GM12874 (cell line): Measurements from ENCODE around the gene ASB10.

Experiments
- TF ChIP-seq, protein P1 (sequence below): IDR thresholded peaks from 2 replicates; pipeline ENCODE4 v1.5.1; 2011; ENCODE audit warnings: low read depth, mild to moderate bottlenecking, control low read depth, low read length, moderate library complexity; ENCODE audit not compliant: insufficient read depth

Gene ASB10

DNA sequence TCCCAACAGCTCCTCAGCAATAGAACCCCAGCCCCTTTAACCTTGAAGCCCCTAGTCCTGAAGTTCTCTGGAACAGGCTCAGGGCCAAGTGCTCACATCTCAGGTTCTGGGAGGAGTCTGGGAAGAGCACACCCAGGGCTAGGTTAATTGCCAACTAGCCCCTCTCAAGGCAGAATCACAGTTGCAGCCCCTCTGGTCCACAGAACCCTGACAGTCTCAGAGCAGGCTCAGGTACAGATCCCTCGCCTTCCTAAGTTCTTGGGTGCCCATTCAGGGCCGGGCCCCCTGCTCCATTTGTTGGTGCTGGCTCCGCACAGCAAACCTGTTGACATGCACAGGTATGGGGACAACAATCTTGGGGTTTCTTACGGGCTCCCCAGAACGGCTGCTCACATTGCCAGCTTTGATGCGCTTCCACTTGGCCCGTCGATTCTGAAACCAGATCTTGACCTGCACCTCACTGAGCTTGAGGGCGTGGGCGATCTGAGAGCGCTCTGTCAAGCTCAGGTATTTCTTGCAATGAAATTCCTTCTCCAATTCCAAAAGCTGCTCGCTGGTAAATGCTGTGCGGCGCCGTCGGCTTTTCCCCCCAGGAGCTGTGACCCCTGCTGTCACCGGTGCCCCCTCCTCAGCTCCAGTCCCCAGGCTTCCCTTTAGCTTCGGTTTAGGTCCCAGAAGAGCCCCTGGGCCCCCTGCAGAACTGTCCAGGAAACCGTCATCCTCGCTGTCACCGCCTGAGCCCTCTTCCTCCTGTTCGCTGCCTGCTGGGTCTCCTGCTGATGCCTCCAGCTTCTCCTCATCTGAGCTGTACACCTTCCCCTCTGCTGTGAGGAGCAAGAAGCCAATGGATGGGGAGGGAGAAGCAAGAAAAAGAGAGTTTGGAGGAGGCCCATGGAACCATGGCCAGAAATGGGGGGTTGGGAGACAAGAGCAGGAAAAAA is 38.5 kb downstream of the ASB10 start:
- TF ChIP-seq, protein P1, sequence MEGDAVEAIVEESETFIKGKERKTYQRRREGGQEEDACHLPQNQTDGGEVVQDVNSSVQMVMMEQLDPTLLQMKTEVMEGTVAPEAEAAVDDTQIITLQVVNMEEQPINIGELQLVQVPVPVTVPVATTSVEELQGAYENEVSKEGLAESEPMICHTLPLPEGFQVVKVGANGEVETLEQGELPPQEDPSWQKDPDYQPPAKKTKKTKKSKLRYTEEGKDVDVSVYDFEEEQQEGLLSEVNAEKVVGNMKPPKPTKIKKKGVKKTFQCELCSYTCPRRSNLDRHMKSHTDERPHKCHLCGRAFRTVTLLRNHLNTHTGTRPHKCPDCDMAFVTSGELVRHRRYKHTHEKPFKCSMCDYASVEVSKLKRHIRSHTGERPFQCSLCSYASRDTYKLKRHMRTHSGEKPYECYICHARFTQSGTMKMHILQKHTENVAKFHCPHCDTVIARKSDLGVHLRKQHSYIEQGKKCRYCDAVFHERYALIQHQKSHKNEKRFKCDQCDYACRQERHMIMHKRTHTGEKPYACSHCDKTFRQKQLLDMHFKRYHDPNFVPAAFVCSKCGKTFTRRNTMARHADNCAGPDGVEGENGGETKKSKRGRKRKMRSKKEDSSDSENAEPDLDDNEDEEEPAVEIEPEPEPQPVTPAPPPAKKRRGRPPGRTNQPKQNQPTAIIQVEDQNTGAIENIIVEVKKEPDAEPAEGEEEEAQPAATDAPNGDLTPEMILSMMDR: no peak

DNA sequence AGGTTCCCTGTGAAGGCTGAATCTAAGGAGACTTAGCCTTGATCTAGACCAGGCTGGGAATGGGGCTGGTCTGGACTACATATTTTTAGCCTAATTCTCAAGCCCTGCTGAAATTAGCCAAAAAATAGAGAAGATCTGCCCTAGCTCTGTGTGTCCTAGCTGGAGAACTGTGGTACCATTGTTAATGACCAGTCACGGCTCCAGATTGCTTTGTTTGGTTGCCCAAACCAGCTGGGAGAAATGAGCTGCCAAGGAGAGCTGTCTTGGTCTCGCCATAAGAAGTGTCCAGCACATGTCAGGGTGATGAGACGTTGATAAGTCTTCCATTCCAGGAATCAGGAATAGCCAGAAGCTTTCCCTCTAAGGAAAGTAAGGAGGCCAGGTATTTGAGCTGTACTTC is 40.3 kb downstream of the ASB10 start:
- TF ChIP-seq, protein P1: no peak

DNA sequence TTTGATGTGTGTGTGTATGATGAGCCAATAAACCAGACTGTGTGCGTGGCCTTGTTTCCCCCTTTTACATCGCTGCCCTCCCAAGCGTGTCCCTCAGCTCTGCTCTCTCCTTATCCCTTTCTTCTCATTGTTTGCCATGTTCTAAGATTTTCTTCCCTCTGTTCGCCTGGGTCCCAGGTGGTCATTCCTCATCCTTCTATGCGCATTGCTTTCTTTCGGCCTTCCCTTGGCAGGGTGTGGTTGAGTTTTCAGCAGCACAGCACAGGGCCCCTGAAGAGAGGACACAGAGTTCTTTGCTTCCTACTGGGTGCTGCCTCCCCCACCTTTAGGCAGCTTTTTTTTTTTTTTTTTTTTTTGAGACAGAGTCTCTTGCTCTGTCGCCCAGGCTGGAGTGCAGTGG is 42.7 kb downstream of the ASB10 start:
- TF ChIP-seq, protein P1: no peak

DNA sequence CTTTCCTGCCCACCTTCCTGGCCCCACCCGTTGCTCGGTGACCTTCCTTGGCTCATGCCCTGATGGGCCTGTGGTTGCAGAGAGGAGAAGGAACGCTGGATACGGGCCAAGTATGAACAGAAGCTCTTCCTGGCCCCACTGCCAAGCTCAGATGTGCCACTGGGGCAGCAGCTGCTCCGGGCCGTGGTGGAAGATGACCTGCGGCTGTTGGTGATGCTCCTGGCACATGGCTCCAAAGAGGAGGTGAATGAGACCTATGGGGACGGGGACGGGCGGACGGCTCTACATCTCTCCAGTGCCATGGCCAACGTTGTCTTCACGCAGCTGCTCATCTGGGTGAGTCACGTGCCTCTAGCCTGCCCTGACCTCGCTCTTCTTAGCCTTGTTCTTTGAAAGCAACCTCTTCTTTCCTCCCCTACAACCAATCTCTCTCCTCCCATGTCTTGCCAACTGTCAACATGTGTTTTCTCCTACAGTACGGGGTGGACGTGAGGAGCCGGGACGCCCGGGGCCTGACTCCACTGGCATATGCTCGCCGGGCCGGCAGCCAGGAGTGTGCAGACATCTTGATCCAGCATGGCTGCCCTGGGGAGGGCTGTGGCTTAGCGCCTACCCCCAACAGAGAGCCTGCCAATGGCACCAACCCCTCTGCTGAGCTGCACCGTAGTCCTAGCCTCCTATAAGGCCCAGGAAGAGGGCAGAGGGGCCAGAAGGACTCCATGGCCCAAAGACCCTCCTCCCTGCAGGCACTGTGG is 43.6 kb downstream of the ASB10 start:
- TF ChIP-seq, protein P1: no peak

DNA sequence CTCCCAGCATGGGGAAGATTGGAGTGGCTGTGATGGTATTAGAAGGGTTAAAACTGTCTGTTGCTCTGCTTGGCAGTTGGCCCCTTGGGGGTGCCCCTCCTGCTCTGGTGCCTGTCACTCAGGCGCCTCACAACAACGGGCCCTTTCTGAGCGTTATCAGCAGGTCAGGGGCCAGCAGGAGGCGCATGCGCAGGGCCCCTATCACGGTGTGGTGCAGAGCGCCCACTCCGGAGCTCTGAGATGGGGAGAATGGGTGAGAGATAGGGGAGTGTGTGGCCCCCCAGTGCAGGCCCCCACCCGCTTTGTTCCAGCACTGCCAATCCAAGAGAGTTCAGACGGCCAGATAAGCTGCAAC is 44.4 kb downstream of the ASB10 start:
- TF ChIP-seq, protein P1: no peak

DNA sequence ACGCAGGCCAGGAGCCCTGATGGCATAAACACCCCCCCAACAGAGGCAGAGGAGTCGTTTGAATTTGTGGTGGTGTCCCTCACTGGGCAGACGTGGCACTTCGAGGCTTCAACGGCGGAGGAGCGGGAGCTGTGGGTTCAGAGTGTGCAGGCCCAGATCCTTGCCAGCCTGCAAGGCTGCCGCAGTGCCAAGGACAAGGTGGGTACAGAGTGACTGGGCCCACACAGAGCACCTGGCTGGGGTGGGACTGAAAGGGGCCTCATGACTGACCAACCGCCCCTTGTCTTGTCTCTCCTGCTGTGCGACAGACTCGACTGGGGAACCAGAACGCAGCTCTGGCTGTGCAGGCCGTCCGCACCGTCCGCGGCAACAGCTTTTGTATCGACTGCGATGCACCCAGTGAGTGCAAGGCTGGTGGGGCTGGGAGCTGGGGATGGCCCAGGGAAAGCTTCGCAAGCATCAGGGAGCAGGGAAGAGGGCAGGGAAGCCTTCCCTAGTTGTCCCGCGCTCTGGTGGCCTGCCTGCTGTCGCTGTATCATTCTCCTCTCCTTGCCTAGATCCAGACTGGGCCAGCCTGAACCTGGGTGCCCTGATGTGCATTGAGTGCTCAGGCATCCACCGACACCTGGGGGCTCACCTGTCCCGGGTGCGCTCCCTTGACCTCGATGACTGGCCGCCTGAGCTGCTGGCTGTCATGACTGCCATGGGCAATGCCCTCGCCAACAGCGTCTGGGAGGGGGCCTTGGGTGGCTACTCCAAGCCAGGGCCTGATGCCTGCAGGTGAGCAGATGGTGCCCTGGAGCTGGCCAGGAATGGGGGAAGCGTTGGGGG is 45.0 kb downstream of the ASB10 start:
- TF ChIP-seq, protein P1: no peak
